ENCODE measurements around the gene OR2H1. TPM values are rescaled to one million over a fixed set of nuclear protein-coding genes. Genes with fewer than 3 reads are reported as not detected.

Gene OR2H1
- total RNA-seq, 2 experiments from 2014 or later: not detected

- ChIA-PET POLR2A (no interaction called here), CTCF (no interaction called here)
- no peak for DNase-seq
- H3K4me1 Mint-ChIP-seq: peaks cover 6% of the 10 kb centered on the region
- no peaks in the 10 kb centered on the region for H3K36me3 Mint-ChIP-seq (ENCODE audit: low read depth)
- H3K27ac Mint-ChIP-seq: no peak overlapping the region
- H3K27me3 Mint-ChIP-seq: no peaks in the 10 kb centered on the region
- no peaks in the 10 kb centered on the region for H3K9me3 Mint-ChIP-seq
- H3K4me3 Mint-ChIP-seq: no peak overlapping the region
Measured at GRCh38 chr6:29506446-29507067, 49.6 kb downstream of the OR2H1 start.

GRCh38 chr6:29507319-29507718 is 50.4 kb downstream of the OR2H1 start:
- Mint-ChIP-seq H3K9me3 (no peaks in the 10 kb centered on the region), H3K4me1 (peaks cover 6% of the 10 kb centered on the region), H3K36me3 (ENCODE audit: low read depth) (no peaks in the 10 kb centered on the region), H3K27ac (no peak overlapping the region), H3K27me3 (no peaks in the 10 kb centered on the region), H3K4me3 (no peak overlapping the region)
- CTCF ChIA-PET: no interaction called here
- no peak for DNase-seq
- POLR2A ChIA-PET: no interaction called here

- POLR2A ChIA-PET: no interaction called here
- peaks cover 6% of the 10 kb centered on the region for H3K4me1 Mint-ChIP-seq
- CTCF ChIA-PET: no interaction called here
- H3K27ac Mint-ChIP-seq: no peak overlapping the region
- H3K9me3 Mint-ChIP-seq: no peaks in the 10 kb centered on the region
- H3K27me3 Mint-ChIP-seq: no peaks in the 10 kb centered on the region
- H3K4me3 Mint-ChIP-seq: no peak overlapping the region
- H3K36me3 Mint-ChIP-seq (ENCODE audit: low read depth): no peaks in the 10 kb centered on the region
- no peak for DNase-seq
Measured at GRCh38 chr6:29509239-29509638, 52.3 kb downstream of the OR2H1 start.

- Mint-ChIP-seq H3K36me3 (ENCODE audit: low read depth) (no peaks in the 10 kb centered on the region), H3K27me3 (no peaks in the 10 kb centered on the region), H3K4me1 (peaks cover 6% of the 10 kb centered on the region), H3K9me3 (no peaks in the 10 kb centered on the region), H3K4me3 (no peak overlapping the region), H3K27ac (no peak overlapping the region)
- no peak for DNase-seq
- POLR2A ChIA-PET: no interaction called here
- CTCF ChIA-PET: no interaction called here
Measured at GRCh38 chr6:29509711-29510110, 52.8 kb downstream of the OR2H1 start.

- Mint-ChIP-seq H3K9me3 (no peaks in the 10 kb centered on the region), H3K27me3 (no peaks in the 10 kb centered on the region), H3K4me1 (peaks cover 10% of the 10 kb centered on the region), H3K27ac (no peak overlapping the region), H3K4me3 (no peak overlapping the region), H3K36me3 (ENCODE audit: low read depth) (no peaks in the 10 kb centered on the region)
- DNase-seq: no peak
- CTCF ChIA-PET: no interaction called here
- POLR2A ChIA-PET: no interaction called here
Measured at GRCh38 chr6:29510202-29510601, 53.2 kb downstream of the OR2H1 start.

GRCh38 chr6:29510746-29511300 is 53.9 kb downstream of the OR2H1 start:
- CTCF ChIA-PET: no interaction called here
- Mint-ChIP-seq H3K9me3 (no peaks in the 10 kb centered on the region), H3K27ac (no peak overlapping the region), H3K27me3 (no peaks in the 10 kb centered on the region), H3K4me1 (peaks cover 11% of the 10 kb centered on the region), H3K36me3 (ENCODE audit: low read depth) (no peaks in the 10 kb centered on the region), H3K4me3 (no peak overlapping the region)
- POLR2A ChIA-PET: no interaction called here
- no peak for DNase-seq

Other genes with a start within 250 kb of the OR2H1 start
- gene OR14J1, start 155.5 kb upstream of the OR2H1 start, total RNA-seq: not detected
- not detected for gene OR5V1, start 88.3 kb upstream of the OR2H1 start, total RNA-seq
- gene OR12D3, start 81.9 kb upstream of the OR2H1 start, total RNA-seq: not detected
- gene OR12D2, start 61.5 kb upstream of the OR2H1 start, total RNA-seq: not detected
- gene OR12D1, start 42.2 kb upstream of the OR2H1 start, total RNA-seq: not detected
- gene OR10C1, start 17.8 kb upstream of the OR2H1 start, total RNA-seq: not detected
- gene OR11A1, start 84 bp upstream of the OR2H1 start, total RNA-seq: not detected
- gene MAS1L, start 30.8 kb downstream of the OR2H1 start, total RNA-seq: not detected
- under 1 TPM; 0.38 to 0.40 TPM for gene UBD, start 102.6 kb downstream of the OR2H1 start, total RNA-seq
- not detected for gene OR2H2, start 128.0 kb downstream of the OR2H1 start, total RNA-seq
- gene GABBR1, start 176.0 kb downstream of the OR2H1 start, total RNA-seq: 10 to 100 TPM; 32.8 to 35.0 TPM
- gene MOG, start 199.9 kb downstream of the OR2H1 start, total RNA-seq: not detected
- gene ZFP57, start 224.0 kb downstream of the OR2H1 start, total RNA-seq: not detected

All from activated CD4-positive, alpha-beta memory T cell treated with anti-CD3 and anti-CD28 coated beads, Interleukin-2, amount 10 ng/mL, durations not matched to agents 7 days and 5 days (primary cell).